K562 (cell line): ENCODE measurements around the gene GOLGA2. TPM values are rescaled to one million over a fixed set of nuclear protein-coding genes. Genes with fewer than 3 reads are reported as not detected.

Experiments used
- ARID2 ChIP-seq: fragments of 450-650 bp; IDR thresholded peaks from 2 replicates; pipeline ENCODE4 v1.6.1; 2017; ENCODE audit warnings: antibody characterized with exemption, mild to moderate bottlenecking
- ATF7 ChIP-seq: fragments of 450-650 bp; IDR thresholded peaks from 2 replicates; pipeline ENCODE4 v1.7.1; 2014; ENCODE audit warnings: mild to moderate bottlenecking, moderate library complexity
- COPS2 ChIP-seq: fragments of 450-650 bp; conservative IDR thresholded peaks from 2 replicates; pipeline ENCODE4 v1.6.1; 2016; ENCODE audit warnings: mild to moderate bottlenecking, moderate library complexity
- ETV5 ChIP-seq: sonication (generic); formaldehyde crosslinking; IDR thresholded peaks from 2 replicates; pipeline ENCODE4 v1.4.0; 2020; ENCODE audit warnings: low read depth, mild to moderate bottlenecking, missing genetic modification reagents
- HNRNPK ChIP-seq: fragments of 200-400 bp; formaldehyde crosslinking; IDR thresholded peaks from one replicate; pipeline ENCODE4 v1.6.1; 2018; ENCODE audit warnings: mild to moderate bottlenecking, low read depth, low read length; ENCODE audit not compliant: poor library complexity, severe bottlenecking
- MYC ChIP-seq, 2 experiments: fragments of 250-450 bp in 1 of 2; sonication (Bioruptor Pico) in 1 of 2; IDR thresholded peaks; 2 replicates each; pipeline versions ENCODE4 v1.5.1 to v1.6.1; 2012 to 2021; ENCODE audit warnings: low read depth in 2 of 2, borderline replicate concordance in 1 of 2, improper control_type of control experiment in 1 of 2, low read length in 1 of 2, mild to moderate bottlenecking in 1 of 2, moderate library complexity in 1 of 2
- NONO ChIP-seq, 2 experiments: fragments of 200-400 bp in 1 of 2; fragments of 450-650 bp in 1 of 2; formaldehyde crosslinking in 1 of 2; IDR thresholded peaks; 2 replicates each; pipeline ENCODE4 v1.6.1; 2017; ENCODE audit warnings: low read depth in 2 of 2, mild to moderate bottlenecking in 2 of 2, moderate library complexity in 2 of 2, low read length in 1 of 2
- POLR2AphosphoS2 ChIP-seq: IDR thresholded peaks from 2 replicates; pipeline ENCODE4 v1.6.1; 2012; ENCODE audit warnings: low read length, improper control_type of control experiment
- POLR3G ChIP-seq: IDR thresholded peaks from 2 replicates; pipeline ENCODE4 v1.6.1; 2011; ENCODE audit not compliant: insufficient read length, insufficient replicate concordance; ENCODE audit errors: extremely low read depth
- RB1 ChIP-seq: fragments of 450-650 bp; IDR thresholded peaks from 2 replicates; pipeline ENCODE4 v1.6.1; 2017; ENCODE audit warnings: low read depth, mild to moderate bottlenecking
- ZBTB17 ChIP-seq: fragments of 450-650 bp; formaldehyde crosslinking; IDR thresholded peaks from 2 replicates; pipeline ENCODE4 v1.4.0; 2020; ENCODE audit warnings: mild to moderate bottlenecking
- ZBTB7A ChIP-seq: IDR thresholded peaks from 2 replicates; pipeline ENCODE4 v1.6.1; 2011; ENCODE audit warnings: low read depth, mild to moderate bottlenecking, low read length, moderate library complexity, borderline replicate concordance; ENCODE audit not compliant: control insufficient read depth
- ZFPM2 ChIP-seq: fragments of 250-450 bp; sonication (Bioruptor Pico); IDR thresholded peaks from 2 replicates; pipeline ENCODE4 v1.5.1; 2022; ENCODE audit warnings: mild to moderate bottlenecking
- ZNF384 ChIP-seq: IDR thresholded peaks from 2 replicates; pipeline ENCODE4 v1.6.1; 2012; ENCODE audit warnings: low read depth, low read length, improper control_type of control experiment
- polyA plus RNA-seq, 8 experiments: library from polyadenylated mRNA; depleted of rRNA in 4 of 8; stranded (reverse) in 5 of 8; unstranded in 3 of 8; fragments of >200 nt; fragmentation: Nextera tagmentation in 2 of 8; fragmentation: Illumina TruSeq in 1 of 8; extraction: Ambion mirVana in 2 of 8; extraction: Trizol in 1 of 8; gene quantifications; 2 replicates each; pipeline versions ENCODE4 v1.2.1 to v1.2.3, GENCODE V29; 2011 to 2014; ENCODE audit warnings: inconsistent platforms in 1 of 8, missing spikeins in 1 of 8
- total RNA-seq, 7 experiments: library from RNA; depleted of rRNA in 6 of 7; stranded (reverse); fragments of >200 nt in 6 of 7; fragmentation: Illumina TruSeq in 2 of 7; extraction: Trizol in 2 of 7; gene quantifications; 2 replicates each; pipeline versions ENCODE4 v1.2.1 to v1.2.3, GENCODE V29; 2011 to 2021; ENCODE audit warnings: low replicate concordance in 1 of 7
- TF ChIP-seq, protein P1 (sequence below): sonication (generic); formaldehyde crosslinking; IDR thresholded peaks from 2 replicates; pipeline ENCODE4 v1.8.1; 2023; ENCODE audit warnings: mild to moderate bottlenecking, missing genetic modification reagents
- TF ChIP-seq, protein P2 (sequence below): sonication (generic); formaldehyde crosslinking; IDR thresholded peaks from 2 replicates; pipeline ENCODE4 v1.8.1; 2023; ENCODE audit warnings: mild to moderate bottlenecking, missing genetic modification reagents, moderate library complexity
- TF ChIP-seq, protein P3 (sequence below), 2 experiments: fragments of 450-650 bp in 1 of 2; IDR thresholded peaks; 2 replicates each; pipeline ENCODE4 v1.6.1; 2011 to 2017; ENCODE audit warnings: low read depth in 2 of 2, antibody characterized with exemption in 1 of 2, borderline replicate concordance in 1 of 2, low read length in 1 of 2, mild to moderate bottlenecking in 1 of 2, mixed read lengths in 1 of 2; ENCODE audit not compliant: control insufficient read depth in 1 of 2
- TF ChIP-seq, protein P4 (sequence below): fragments of 250-450 bp; sonication (Bioruptor Pico); IDR thresholded peaks from 2 replicates; pipeline ENCODE4 v1.5.0; 2021

GOLGA2 gene
- total and polyA plus RNA-seq, 9 of the 15 experiments (the other 6 are each of a cell fraction or from before 2014, with no cell fraction given), result 15.7 to 138 (median 76.0) TPM

DNA sequence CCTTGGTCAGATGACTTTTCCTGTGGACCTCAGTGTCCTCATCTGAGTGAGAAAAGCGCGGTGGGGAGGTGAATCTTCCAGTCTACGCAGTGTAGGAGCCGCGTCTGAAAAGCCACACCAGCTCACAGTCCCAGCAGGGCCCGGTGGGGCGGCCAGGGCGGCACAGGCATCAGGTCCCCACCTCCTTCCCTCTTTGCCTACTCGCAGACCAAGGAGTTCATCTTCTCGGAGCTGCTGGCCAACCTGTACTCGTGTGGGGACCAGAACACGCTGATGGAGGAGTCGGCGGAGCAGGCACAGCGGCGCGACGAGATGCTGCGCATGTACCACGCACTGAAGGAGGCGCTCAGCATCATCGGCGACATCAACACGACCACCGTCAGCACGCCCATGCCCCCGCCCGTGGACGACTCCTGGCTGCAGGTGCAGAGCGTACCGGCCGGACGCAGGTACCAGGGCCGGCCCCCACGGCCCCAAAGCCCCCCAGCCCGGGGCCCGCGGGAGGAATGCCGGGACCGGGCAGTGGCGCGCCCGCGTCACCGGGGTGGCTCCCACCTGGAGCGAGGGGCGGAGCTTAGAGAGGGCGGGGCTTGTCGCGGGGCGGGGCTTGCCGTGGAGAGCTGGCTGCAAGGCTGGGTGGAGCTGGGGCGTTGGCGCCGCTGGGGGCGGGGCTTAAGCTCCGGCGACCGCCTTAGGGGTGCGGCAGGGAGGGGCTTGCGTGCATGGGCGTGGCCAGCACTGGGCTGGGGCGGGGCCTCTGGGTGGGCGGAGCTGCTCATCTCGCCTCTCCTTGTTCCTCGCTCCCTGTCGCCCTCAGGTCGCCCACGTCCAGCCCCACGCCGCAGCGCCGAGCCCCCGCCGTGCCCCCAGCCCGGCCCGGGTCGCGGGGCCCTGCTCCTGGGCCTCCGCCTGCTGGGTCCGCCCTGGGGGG lies 25.6 kb downstream of the GOLGA2 start (continued):
- TF ChIP-seq MYC (IDR thresholded peaks at IDR 0.05; ENCODE audit: low read depth, low read length) (0 out of 2 replicates have a peak, but pooled peaks have one; percentile 16), MYC (CRISPR knock-in tag; IDR thresholded peaks at IDR 0.05; ENCODE audit: borderline replicate concordance, low read depth) (no peak), NONO (IDR thresholded peaks at IDR 0.05; ENCODE audit: low read depth in 2 of 2, low read length in 1 of 2) (no peak), ATF7 (no peak), RB1 (no peak), POLR3G (no peak), ETV5 (CRISPR knock-in tag) (no peak), HNRNPK (peak; percentile 6), ZFPM2 (CRISPR knock-in tag) (peak; percentile 76; the same call in 1 of the 2 replicates), POLR2AphosphoS2 (no peak), ARID2 (no peak), ZBTB17 (CRISPR knock-in tag) (peak; percentile 74; the same call in 1 of the 2 replicates), COPS2 (no peak), ZBTB7A (no peak), ZNF384 (no peak)
- TF ChIP-seq, protein P1, sequence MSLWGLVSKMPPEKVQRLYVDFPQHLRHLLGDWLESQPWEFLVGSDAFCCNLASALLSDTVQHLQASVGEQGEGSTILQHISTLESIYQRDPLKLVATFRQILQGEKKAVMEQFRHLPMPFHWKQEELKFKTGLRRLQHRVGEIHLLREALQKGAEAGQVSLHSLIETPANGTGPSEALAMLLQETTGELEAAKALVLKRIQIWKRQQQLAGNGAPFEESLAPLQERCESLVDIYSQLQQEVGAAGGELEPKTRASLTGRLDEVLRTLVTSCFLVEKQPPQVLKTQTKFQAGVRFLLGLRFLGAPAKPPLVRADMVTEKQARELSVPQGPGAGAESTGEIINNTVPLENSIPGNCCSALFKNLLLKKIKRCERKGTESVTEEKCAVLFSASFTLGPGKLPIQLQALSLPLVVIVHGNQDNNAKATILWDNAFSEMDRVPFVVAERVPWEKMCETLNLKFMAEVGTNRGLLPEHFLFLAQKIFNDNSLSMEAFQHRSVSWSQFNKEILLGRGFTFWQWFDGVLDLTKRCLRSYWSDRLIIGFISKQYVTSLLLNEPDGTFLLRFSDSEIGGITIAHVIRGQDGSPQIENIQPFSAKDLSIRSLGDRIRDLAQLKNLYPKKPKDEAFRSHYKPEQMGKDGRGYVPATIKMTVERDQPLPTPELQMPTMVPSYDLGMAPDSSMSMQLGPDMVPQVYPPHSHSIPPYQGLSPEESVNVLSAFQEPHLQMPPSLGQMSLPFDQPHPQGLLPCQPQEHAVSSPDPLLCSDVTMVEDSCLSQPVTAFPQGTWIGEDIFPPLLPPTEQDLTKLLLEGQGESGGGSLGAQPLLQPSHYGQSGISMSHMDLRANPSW (CRISPR knock-in tag), result peak; percentile 94; the same call in 1 of the 2 replicates
- TF ChIP-seq, protein P2, sequence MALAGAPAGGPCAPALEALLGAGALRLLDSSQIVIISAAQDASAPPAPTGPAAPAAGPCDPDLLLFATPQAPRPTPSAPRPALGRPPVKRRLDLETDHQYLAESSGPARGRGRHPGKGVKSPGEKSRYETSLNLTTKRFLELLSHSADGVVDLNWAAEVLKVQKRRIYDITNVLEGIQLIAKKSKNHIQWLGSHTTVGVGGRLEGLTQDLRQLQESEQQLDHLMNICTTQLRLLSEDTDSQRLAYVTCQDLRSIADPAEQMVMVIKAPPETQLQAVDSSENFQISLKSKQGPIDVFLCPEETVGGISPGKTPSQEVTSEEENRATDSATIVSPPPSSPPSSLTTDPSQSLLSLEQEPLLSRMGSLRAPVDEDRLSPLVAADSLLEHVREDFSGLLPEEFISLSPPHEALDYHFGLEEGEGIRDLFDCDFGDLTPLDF (CRISPR knock-in tag), result peak; percentile 77
- TF ChIP-seq, protein P3, sequence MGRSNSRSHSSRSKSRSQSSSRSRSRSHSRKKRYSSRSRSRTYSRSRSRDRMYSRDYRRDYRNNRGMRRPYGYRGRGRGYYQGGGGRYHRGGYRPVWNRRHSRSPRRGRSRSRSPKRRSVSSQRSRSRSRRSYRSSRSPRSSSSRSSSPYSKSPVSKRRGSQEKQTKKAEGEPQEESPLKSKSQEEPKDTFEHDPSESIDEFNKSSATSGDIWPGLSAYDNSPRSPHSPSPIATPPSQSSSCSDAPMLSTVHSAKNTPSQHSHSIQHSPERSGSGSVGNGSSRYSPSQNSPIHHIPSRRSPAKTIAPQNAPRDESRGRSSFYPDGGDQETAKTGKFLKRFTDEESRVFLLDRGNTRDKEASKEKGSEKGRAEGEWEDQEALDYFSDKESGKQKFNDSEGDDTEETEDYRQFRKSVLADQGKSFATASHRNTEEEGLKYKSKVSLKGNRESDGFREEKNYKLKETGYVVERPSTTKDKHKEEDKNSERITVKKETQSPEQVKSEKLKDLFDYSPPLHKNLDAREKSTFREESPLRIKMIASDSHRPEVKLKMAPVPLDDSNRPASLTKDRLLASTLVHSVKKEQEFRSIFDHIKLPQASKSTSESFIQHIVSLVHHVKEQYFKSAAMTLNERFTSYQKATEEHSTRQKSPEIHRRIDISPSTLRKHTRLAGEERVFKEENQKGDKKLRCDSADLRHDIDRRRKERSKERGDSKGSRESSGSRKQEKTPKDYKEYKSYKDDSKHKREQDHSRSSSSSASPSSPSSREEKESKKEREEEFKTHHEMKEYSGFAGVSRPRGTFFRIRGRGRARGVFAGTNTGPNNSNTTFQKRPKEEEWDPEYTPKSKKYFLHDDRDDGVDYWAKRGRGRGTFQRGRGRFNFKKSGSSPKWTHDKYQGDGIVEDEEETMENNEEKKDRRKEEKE (IDR thresholded peaks at IDR 0.05; ENCODE audit: borderline replicate concordance in 1 of 2, control insufficient read depth in 1 of 2, low read depth in 2 of 2, low read length in 1 of 2), result no peak
- TF ChIP-seq, protein P4, sequence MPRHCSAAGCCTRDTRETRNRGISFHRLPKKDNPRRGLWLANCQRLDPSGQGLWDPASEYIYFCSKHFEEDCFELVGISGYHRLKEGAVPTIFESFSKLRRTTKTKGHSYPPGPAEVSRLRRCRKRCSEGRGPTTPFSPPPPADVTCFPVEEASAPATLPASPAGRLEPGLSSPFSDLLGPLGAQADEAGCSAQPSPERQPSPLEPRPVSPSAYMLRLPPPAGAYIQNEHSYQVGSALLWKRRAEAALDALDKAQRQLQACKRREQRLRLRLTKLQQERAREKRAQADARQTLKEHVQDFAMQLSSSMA (CRISPR knock-in tag), result no peak
